Liver (tissue), 9 donors: Measurements from ENCODE around the gene PWWP3B. TPM values are rescaled to one million over a fixed set of nuclear protein-coding genes. Genes with fewer than 3 reads are reported as not detected.

Experiments used
- DNase-seq: peaks from one replicate; pipeline ENCODE4 v3.0.0-alpha.2; 2017; ENCODE audit warnings: low spot score
- H3K27ac ChIP-seq, 2 donors: one replicate each; pipeline ENCODE4 v1.7.0; 2013; ENCODE audit warnings: inconsistent platforms in 2 of 2, low read length in 2 of 2, control low read depth in 1 of 2, low read depth in 1 of 2, mild to moderate bottlenecking in 1 of 2
- H3K27me3 ChIP-seq, 4 donors: one replicate each; pipeline versions ENCODE4 v1.6.1 to v1.7.0; 2013; ENCODE audit warnings: low read length in 3 of 4, inconsistent platforms in 1 of 4, mild to moderate bottlenecking in 1 of 4, moderate library complexity in 1 of 4; ENCODE audit not compliant: control insufficient read depth in 4 of 4, insufficient read depth in 4 of 4
- H3K36me3 ChIP-seq, 4 donors: one replicate each; pipeline versions ENCODE4 v1.6.1 to v1.7.0; 2013; ENCODE audit warnings: low read length in 3 of 4, mild to moderate bottlenecking in 3 of 4, low read depth in 1 of 4, moderate library complexity in 1 of 4; ENCODE audit not compliant: control insufficient read depth in 4 of 4, insufficient read depth in 3 of 4
- H3K4me1 ChIP-seq, 4 donors: one replicate each; pipeline versions ENCODE4 v1.6.1 to v1.7.0; 2013; ENCODE audit warnings: low read length in 3 of 4, mild to moderate bottlenecking in 3 of 4, moderate library complexity in 1 of 4; ENCODE audit not compliant: control insufficient read depth in 4 of 4, insufficient read depth in 4 of 4
- H3K4me3 ChIP-seq, 3 donors: one replicate each; pipeline versions ENCODE4 v1.6.1 to v1.7.0; 2013; ENCODE audit warnings: low read length in 3 of 3, control low read depth in 1 of 3, low read depth in 1 of 3, mild to moderate bottlenecking in 1 of 3
- H3K9ac ChIP-seq, 2 donors: one replicate each; pipeline ENCODE4 v1.7.0; 2013; ENCODE audit warnings: low read length in 2 of 2, mild to moderate bottlenecking in 2 of 2, moderate library complexity in 2 of 2, control low read depth in 1 of 2, low read depth in 1 of 2
- H3K9me3 ChIP-seq, 4 donors: one replicate each; pipeline versions ENCODE4 v1.6.1 to v1.7.0; 2013; ENCODE audit warnings: low read length in 3 of 4; ENCODE audit not compliant: control insufficient read depth in 4 of 4
- ATF3 ChIP-seq: IDR thresholded peaks from 2 replicates; pipeline ENCODE4 v1.6.1; 2016; ENCODE audit warnings: antibody characterized with exemption
- EGR1 ChIP-seq, 2 donors: IDR thresholded peaks; 2 replicates each; pipeline ENCODE4 v1.6.1; 2016 to 2018; ENCODE audit warnings: antibody characterized with exemption in 2 of 2, low read depth in 2 of 2
- FOXA2 ChIP-seq: IDR thresholded peaks from 2 replicates; pipeline ENCODE4 v1.6.1; 2016; ENCODE audit warnings: antibody characterized with exemption
- HNF4A ChIP-seq, 2 donors: conservative IDR thresholded peaks; 2 replicates each; pipeline ENCODE4 v1.6.1; 2016; ENCODE audit warnings: antibody characterized with exemption in 2 of 2, mild to moderate bottlenecking in 2 of 2
- HNF4G ChIP-seq: IDR thresholded peaks from 2 replicates; pipeline ENCODE4 v1.6.1; 2016; ENCODE audit warnings: antibody characterized with exemption
- JUND ChIP-seq, 2 donors: IDR thresholded peaks; 2 replicates each; pipeline ENCODE4 v1.6.1; 2016; ENCODE audit warnings: antibody characterized with exemption in 2 of 2
- NR2F2 ChIP-seq: IDR thresholded peaks from 2 replicates; pipeline ENCODE4 v1.6.1; 2016; ENCODE audit warnings: antibody characterized with exemption
- RAD21 ChIP-seq, 2 donors: IDR thresholded peaks; 2 replicates each; pipeline ENCODE4 v1.6.1; 2016; ENCODE audit warnings: antibody characterized with exemption in 2 of 2, mild to moderate bottlenecking in 2 of 2
- REST ChIP-seq: IDR thresholded peaks from 2 replicates; pipeline ENCODE4 v1.6.1; 2016; ENCODE audit warnings: antibody characterized with exemption, mild to moderate bottlenecking
- RXRA ChIP-seq, 2 donors: IDR thresholded peaks; 2 replicates each; pipeline ENCODE4 v1.6.1; 2017 to 2018; ENCODE audit warnings: antibody characterized with exemption in 2 of 2, mild to moderate bottlenecking in 1 of 2
- SP1 ChIP-seq: IDR thresholded peaks from 2 replicates; pipeline ENCODE4 v1.6.1; 2018; ENCODE audit warnings: antibody characterized with exemption, mild to moderate bottlenecking
- TAF1 ChIP-seq: conservative IDR thresholded peaks from 2 replicates; pipeline ENCODE4 v1.6.1; 2016; ENCODE audit warnings: antibody characterized with exemption, mild to moderate bottlenecking
- YY1 ChIP-seq: IDR thresholded peaks from 2 replicates; pipeline ENCODE4 v1.6.1; 2016; ENCODE audit warnings: antibody characterized with exemption, mild to moderate bottlenecking
- ZBTB33 ChIP-seq: IDR thresholded peaks from 2 replicates; pipeline ENCODE4 v1.6.1; 2016; ENCODE audit warnings: antibody characterized with exemption
- WGBS: extraction: QIAGEN DNeasy Blood & Tissue Kit; methylation state at CpG from one replicate; pipeline ENCODE4 v1.1.7; 2013; 5-methylcytosine and 5-hydroxymethylcytosine counted together
- polyA plus RNA-seq, 2 donors: library from polyadenylated mRNA; stranded (reverse) in 1 of 2; unstranded in 1 of 2; fragments of 200-250 nt in 1 of 2; fragments of >200 nt in 1 of 2; fragmentation: Nextera tagmentation in 1 of 2; extraction: Ambion mirVana in 1 of 2; gene quantifications; one replicate each; pipeline versions ENCODE4 v1.2.1 to v1.2.3, GENCODE V29; 2013 to 2015
- total RNA-seq, 2 donors: library from RNA; depleted of rRNA; stranded (reverse); fragments of >200 nt; gene quantifications; one replicate each; pipeline ENCODE4 v1.2.3, GENCODE V29; 2014
- TF ChIP-seq, protein P1 (sequence below): fragments of 150-350 bp; IDR thresholded peaks from 2 replicates; pipeline ENCODE4 v1.5.1; 2017; ENCODE audit warnings: improper control_type of control experiment, low read depth, low read length; ENCODE audit not compliant: missing input control
- donor health status: healthy.
- donor health status: healthy.
- donor health status: healthy.
- donor health status: healthy.
- donor health status: healthy.

The PWWP3B gene
- 1 to 10 TPM; 1.8 to 2.2 TPM for total RNA-seq
- 1 to 10 TPM in 1 of 2 donors, under 1 TPM in 1; 0.36 to 1.1 TPM for polyA plus RNA-seq

DNA sequence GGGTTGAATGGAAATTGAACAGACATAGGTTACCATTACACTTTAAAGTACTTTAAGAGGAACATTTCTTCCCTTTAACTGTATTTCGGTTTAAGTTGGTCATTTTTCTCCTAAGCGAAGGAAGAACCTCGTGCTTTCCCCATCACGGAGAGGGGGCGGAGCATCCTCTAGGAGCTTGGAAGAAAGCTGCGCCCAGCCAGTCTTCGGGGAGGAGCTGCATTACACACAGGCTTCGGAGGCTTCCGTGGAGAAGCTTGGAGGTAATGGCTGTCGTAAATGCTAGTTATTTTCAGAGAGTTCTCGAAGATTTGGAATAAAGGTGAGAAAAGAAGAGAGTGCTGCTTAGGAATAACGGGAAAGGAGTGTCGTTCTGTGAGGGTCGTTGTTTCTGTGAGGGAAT, at the start of gene PWWP3B:
Gene PWWP3B (plus strand): TSS at position 199 of the 400 bp plus-strand sequence. CDS start 37,128 bp downstream, outside the sequence.
- peaks cover 0 to 4% (median 0%) of the 10 kb centered on the region in 4 donors for H3K4me1 ChIP-seq
- peak; percentile 29 for TF ChIP-seq TAF1
- TF ChIP-seq JUND (IDR thresholded peaks at IDR 0.05) = no peak
- H3K27ac ChIP-seq = no peak within 1 kb of the TSS
- no peaks in the 10 kb centered on the region for H3K9me3 ChIP-seq
- no peaks in the 10 kb centered on the region for H3K27me3 ChIP-seq
- H3K36me3 ChIP-seq = no peaks in the 10 kb centered on the region
- 12% methylated on average over 14 of the region's 14 CpGs for WGBS
- no peak for DNase-seq
- no peak within 1 kb of the TSS for H3K9ac ChIP-seq
- H3K4me3 ChIP-seq = peak within 1 kb of the TSS in 1 of 3 donors; percentile 23

- DNase-seq = no peak
- H3K27me3 ChIP-seq = peaks cover 0 to 3% (median 0%) of the 10 kb centered on the region in 4 donors
- H3K9ac ChIP-seq = no peak overlapping the region
- H3K4me1 ChIP-seq = no peaks in the 10 kb centered on the region
- H3K27ac ChIP-seq = no peak overlapping the region
- TF ChIP-seq HNF4G = no peak
- TF ChIP-seq TAF1 = no peak
- TF ChIP-seq EGR1 (IDR thresholded peaks at IDR 0.05; ENCODE audit: low read depth in 2 of 2) = no peak
- TF ChIP-seq RXRA (IDR thresholded peaks at IDR 0.05) = no peak
- no peak for TF ChIP-seq RAD21 (IDR thresholded peaks at IDR 0.05)
- TF ChIP-seq REST = no peak
- TF ChIP-seq NR2F2 = no peak
- TF ChIP-seq SP1 = no peak
- TF ChIP-seq HNF4A (conservative IDR thresholded peaks at IDR 0.05) = no peak
- no peak for TF ChIP-seq ATF3
- no peak for TF ChIP-seq YY1
- TF ChIP-seq, protein P1, sequence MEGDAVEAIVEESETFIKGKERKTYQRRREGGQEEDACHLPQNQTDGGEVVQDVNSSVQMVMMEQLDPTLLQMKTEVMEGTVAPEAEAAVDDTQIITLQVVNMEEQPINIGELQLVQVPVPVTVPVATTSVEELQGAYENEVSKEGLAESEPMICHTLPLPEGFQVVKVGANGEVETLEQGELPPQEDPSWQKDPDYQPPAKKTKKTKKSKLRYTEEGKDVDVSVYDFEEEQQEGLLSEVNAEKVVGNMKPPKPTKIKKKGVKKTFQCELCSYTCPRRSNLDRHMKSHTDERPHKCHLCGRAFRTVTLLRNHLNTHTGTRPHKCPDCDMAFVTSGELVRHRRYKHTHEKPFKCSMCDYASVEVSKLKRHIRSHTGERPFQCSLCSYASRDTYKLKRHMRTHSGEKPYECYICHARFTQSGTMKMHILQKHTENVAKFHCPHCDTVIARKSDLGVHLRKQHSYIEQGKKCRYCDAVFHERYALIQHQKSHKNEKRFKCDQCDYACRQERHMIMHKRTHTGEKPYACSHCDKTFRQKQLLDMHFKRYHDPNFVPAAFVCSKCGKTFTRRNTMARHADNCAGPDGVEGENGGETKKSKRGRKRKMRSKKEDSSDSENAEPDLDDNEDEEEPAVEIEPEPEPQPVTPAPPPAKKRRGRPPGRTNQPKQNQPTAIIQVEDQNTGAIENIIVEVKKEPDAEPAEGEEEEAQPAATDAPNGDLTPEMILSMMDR = no peak
- TF ChIP-seq JUND (IDR thresholded peaks at IDR 0.05) = no peak
- no peak for TF ChIP-seq FOXA2
- TF ChIP-seq ZBTB33 = no peak
- no peaks in the 10 kb centered on the region for H3K36me3 ChIP-seq
- no peaks in the 10 kb centered on the region for H3K9me3 ChIP-seq
- no peak overlapping the region for H3K4me3 ChIP-seq
- 88% methylated on average over 7 of the region's 7 CpGs for WGBS
Observed at GRCh38 chrX:106139048-106139447, 29.1 kb upstream of the PWWP3B start.
